ENCODE results near the gene MISP3. TPM values are rescaled to one million over a fixed set of nuclear protein-coding genes. Genes with fewer than 3 reads are reported as not detected.

The MISP3 gene
- total RNA-seq, 1 donor from 2014 or later, result 2.3 TPM

DNA sequence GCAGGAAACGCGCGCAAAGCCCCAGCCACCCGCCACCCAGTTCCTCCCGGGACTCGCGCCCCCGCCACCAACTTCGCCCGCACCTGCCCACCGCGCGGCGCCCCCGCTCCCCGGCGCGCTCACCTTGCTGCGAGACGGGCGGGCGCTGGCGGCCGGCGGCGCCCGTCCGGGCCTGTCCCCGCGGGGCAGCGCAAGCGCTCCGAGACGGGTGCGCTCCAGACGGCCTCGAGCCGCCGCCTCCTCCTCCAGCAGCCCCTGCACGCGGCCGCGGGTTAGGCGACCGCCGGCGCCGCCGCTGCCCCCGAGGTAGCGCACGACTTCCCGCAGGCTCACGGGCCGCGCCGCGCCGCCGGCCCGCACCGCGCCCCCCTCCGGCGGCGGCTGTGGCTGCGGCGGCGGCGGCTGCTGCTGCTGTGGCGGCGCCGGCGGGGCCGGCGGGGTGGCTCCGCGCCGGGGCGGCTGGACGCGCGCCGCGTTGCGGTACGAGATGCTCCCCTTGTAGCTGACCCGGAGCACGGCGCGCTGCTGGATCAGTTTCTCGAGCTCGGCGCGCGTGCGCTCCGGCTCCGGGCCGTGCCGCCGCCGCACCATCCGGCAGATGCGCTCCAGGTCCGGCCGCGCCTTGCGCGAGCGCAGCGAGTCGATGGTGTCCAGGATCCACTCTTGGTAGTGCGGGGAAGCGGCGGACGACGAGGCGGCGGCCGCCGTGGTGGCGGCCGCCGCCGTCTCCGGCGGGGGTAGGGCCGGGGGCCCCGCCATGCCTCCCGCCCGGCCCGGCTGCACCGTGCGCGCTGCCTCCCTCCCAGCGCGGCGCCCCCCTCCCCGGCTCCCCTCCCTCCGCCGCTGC, 17.3 kb downstream of the MISP3 start:
- H3K9me3 Mint-ChIP-seq, result peaks cover 7% of the 10 kb centered on the region
- peaks cover 35% of the 10 kb centered on the region for H3K36me3 Mint-ChIP-seq (ENCODE audit: low read depth)
- peak overlapping the region; percentile 87 for H3K27ac Mint-ChIP-seq
- H3K4me3 Mint-ChIP-seq, result peak overlapping the region; percentile 85
- intact Hi-C loops (cut with micrococcal nuclease), result loop anchor here (2.0 kb wide), 1 partner anchor 15 kb away; no protein-coding TSS in a partner anchor
- peak; percentile 20 for DNase-seq (ENCODE audit: low spot score)
- H3K4me1 Mint-ChIP-seq (ENCODE audit: low read depth), result peaks cover 16% of the 10 kb centered on the region
- no peaks in the 10 kb centered on the region for H3K27me3 Mint-ChIP-seq (ENCODE audit: insufficient read depth)

DNA sequence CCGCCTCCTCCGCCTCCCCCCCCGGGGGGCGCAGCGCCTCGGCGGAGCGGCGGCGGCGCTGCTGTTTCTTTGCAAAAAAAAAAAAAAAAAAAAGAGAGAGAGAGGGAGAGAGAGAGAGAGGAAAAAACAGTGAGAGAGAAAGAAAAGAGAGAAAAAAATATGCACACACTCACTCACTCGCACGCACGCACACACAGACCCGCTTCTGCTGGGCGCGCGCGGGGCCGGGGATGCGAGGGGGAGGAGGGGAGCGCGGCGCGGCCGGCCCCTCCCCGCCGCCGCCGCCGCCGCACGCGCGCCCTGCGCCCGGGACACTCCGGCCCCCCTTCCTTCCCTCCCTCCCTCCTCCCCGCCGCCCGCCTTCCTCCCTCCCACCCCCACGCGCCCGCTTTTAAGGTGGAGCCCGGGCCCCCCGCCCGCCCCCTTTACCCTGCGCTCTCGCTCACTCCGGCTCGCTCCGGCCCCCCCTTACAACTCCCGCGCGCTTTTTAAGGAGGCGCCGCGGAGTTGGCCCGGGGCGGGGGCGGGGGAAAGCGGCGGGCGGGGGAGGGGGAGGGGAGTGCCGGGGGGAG, 18.0 kb downstream of the MISP3 start, which contains the start of gene SAMD1:
TSS of gene SAMD1 (minus strand) at position 243 of the 572 bp plus-strand sequence.
- intact Hi-C loops (cut with micrococcal nuclease), result loop anchor here (1.0 to 2.0 kb wide), 4 partner anchors 9 to 47 kb away; partner anchors contain the start of gene PRKACA
- peak within 1 kb of the TSS; percentile 99 for H3K4me3 Mint-ChIP-seq
- peaks cover 16% of the 10 kb centered on the region for H3K4me1 Mint-ChIP-seq (ENCODE audit: low read depth)
- no peaks in the 10 kb centered on the region for H3K27me3 Mint-ChIP-seq (ENCODE audit: insufficient read depth)
- peaks cover 7% of the 10 kb centered on the region for H3K9me3 Mint-ChIP-seq
- H3K36me3 Mint-ChIP-seq (ENCODE audit: low read depth), result peaks cover 35% of the 10 kb centered on the region
- peak within 1 kb of the TSS; percentile 100 for H3K27ac Mint-ChIP-seq
- peak; percentile 62 for DNase-seq (ENCODE audit: low spot score)

DNA sequence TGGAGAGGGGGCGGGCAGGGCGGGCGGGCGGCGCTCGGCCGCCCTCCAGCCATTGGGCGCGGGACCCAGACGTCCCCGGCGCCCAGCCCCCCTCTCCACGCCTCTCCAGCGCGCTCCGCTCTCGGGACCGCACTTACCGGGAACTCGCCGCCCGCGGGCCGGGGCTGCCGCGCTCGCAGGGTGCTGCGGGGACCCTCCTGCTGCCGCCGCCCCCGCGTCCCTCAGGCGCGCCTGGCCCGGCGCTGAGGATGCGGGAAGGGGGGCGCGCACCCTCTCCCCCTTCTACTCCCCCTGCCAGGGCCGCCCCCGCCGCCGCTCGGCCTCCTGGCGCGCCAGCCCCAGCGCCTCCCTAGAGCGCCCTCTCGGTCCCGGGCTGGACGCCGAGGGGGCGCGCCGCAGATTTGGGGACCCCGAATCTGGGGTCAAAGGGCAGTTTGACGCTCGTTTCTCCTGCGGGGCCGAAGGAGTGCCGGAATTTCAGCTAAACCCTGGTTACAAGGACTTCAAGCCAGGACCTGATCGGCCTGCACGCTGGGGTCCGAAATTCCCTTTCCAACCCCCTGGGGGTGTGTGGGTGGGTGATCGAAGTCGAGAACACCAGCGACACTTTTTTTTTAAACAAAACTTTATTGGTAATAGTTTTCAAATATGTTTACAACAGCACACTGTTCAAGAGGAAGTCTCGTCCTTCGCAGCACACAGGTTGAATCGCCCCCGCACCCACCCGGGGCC, 18.7 kb downstream of the MISP3 start:
- DNase-seq (ENCODE audit: low spot score), result peak; percentile 74
- H3K4me3 Mint-ChIP-seq, result peak overlapping the region; percentile 99
- peak overlapping the region; percentile 100 for H3K27ac Mint-ChIP-seq
- H3K9me3 Mint-ChIP-seq, result peaks cover 7% of the 10 kb centered on the region
- H3K4me1 Mint-ChIP-seq (ENCODE audit: low read depth), result peaks cover 16% of the 10 kb centered on the region
- peaks cover 35% of the 10 kb centered on the region for H3K36me3 Mint-ChIP-seq (ENCODE audit: low read depth)
- intact Hi-C loops (cut with micrococcal nuclease), result loop anchor here (1.0 to 2.0 kb wide), 4 partner anchors 10 to 46 kb away; partner anchors contain the start of gene PRKACA
- H3K27me3 Mint-ChIP-seq (ENCODE audit: insufficient read depth), result no peaks in the 10 kb centered on the region

DNA sequence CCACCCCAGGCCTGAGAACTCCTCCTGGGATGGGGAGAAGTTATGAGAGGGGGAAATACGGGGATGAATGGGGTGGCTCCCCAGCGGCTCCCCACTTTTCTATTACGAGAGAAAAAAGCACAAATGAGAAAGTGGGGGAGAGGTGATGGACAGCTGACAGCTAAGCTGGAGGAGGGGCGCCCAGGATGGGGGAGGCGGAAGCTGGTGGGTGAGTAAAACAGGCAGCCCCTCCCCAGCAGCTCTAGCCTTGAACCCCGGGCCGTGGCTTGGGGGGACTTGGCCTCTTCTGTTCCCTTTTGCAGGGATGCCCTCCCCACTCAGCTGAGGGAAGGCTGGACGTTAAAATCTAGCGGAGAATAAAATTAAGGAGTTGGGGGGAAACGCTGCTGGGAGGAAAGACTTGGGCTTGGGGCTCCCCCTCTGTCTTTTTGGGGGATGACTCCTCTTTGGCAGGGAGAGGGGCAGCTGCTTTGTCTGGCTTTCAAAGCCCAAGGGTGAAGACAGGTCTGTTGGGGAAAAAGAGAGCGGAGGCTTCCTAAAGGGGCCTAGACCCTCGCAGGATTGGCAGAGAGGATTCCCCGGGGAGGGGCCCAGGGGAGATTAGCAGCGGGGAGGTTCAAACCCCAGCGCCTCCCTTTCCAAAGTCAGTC, 19.4 kb downstream of the MISP3 start:
- DNase-seq (ENCODE audit: low spot score), result no peak
- Mint-ChIP-seq H3K4me3 (peak overlapping the region; percentile 99), H3K27ac (peak overlapping the region; percentile 100), H3K4me1 (ENCODE audit: low read depth) (peaks cover 16% of the 10 kb centered on the region), H3K9me3 (peaks cover 7% of the 10 kb centered on the region), H3K36me3 (ENCODE audit: low read depth) (peaks cover 39% of the 10 kb centered on the region), H3K27me3 (ENCODE audit: insufficient read depth) (no peaks in the 10 kb centered on the region)
- intact Hi-C loops (cut with micrococcal nuclease), result loop anchor here (1.0 to 2.0 kb wide), 4 partner anchors 11 to 45 kb away; partner anchors contain the start of gene PRKACA

DNA sequence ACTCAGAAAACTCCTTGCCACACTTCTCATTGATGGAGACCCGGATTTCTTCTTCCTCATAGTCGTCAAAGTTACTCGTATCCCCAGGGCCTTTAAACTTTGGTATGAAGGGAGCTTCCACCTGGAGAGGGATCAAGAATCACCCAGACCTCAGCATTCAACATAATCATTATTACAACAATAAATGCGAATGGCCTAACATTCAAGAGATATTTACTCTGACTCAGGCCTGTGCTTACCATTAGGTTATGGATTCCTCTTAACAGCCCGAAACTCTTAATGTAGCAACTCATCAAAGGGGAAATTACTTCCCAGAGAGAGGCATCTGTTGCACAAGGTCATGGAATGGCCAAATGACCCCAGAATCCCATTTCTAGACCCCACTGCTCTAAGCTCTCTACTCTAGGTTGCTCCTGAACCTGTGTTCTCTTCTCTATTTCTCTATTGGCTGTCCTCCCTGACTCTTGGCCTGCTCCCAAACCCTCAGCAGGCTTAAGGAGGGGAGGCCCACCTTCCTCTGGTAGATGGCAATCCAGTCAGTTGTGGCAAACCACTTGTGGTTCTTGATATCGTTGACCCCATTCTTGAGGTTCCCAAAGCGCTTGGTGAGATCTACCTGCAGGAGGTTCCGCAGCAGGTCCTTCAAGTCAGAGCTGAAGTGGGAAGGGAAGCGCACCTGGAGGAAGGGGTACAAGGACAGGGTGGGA, 20.7 kb downstream of the MISP3 start:
- Mint-ChIP-seq H3K4me1 (ENCODE audit: low read depth) (peaks cover 16% of the 10 kb centered on the region), H3K27ac (peak overlapping the region; percentile 23), H3K27me3 (ENCODE audit: insufficient read depth) (no peaks in the 10 kb centered on the region), H3K36me3 (ENCODE audit: low read depth) (peaks cover 39% of the 10 kb centered on the region), H3K4me3 (peak overlapping the region; percentile 57), H3K9me3 (peaks cover 7% of the 10 kb centered on the region)
- DNase-seq (ENCODE audit: low spot score), result no peak
- intact Hi-C loops (cut with micrococcal nuclease), result no loop called here

DNA sequence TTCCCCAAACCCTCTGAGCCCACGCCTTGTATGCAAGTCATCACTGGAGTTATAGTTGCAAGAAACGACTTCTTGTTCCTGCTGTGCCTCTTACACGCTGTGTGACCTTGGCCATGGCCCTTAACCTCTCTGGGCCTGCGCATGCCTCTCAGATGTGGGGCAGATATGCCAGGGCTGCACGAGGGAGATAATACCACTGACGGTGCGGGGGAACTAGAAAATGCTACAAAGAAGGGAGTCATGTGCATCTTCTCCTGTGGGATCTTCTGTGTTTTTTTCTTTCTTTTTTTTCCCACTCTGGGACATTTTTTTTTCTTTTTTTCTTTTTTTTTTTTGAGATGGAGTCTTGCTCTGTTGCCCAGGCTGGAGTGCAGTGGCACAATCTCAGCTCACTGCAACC, 22.3 kb downstream of the MISP3 start:
- Mint-ChIP-seq H3K27me3 (ENCODE audit: insufficient read depth) (no peaks in the 10 kb centered on the region), H3K4me1 (ENCODE audit: low read depth) (peaks cover 11% of the 10 kb centered on the region), H3K27ac (no peak overlapping the region), H3K9me3 (peaks cover 7% of the 10 kb centered on the region), H3K4me3 (no peak overlapping the region), H3K36me3 (ENCODE audit: low read depth) (peaks cover 29% of the 10 kb centered on the region)
- DNase-seq (ENCODE audit: low spot score), result no peak
- intact Hi-C loops (cut with micrococcal nuclease), result no loop called here

DNA sequence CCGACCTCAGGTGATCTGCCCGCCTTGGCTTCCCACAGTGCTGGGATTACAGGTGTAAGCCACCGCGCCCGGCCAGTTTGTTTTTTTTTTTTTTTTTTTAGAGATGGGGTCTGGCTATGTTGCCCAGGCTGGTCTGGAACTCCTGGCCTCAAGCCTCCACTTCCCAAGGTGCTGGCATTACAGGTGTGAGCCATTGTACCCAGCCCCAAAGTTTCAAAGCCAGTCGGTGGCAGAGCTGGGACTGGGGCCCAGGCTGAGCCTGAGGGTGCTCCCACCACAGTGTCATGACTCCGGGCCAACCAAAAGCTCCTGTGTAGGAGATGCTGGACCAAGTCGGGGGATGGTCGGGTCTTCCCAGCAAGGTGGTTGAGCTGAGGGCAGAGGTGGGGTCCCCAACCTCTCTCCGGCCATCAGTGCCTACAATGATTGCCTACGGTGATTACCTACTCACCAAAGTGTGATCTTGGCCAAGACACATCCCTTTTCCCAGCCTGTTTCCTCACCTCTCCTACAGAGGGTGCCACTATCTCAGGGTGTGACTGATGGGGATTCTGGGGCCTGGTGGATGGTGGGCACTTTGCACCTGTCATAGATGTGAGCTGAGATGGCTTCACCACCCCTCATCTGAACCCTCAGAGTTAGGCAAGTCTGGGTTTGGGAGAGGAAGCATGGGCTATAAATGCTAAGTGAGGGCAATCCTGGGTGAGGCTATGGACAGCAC, 23.8 kb downstream of the MISP3 start:
- Mint-ChIP-seq H3K9me3 (peaks cover 7% of the 10 kb centered on the region), H3K27ac (no peak overlapping the region), H3K36me3 (ENCODE audit: low read depth) (peaks cover 32% of the 10 kb centered on the region), H3K4me3 (no peak overlapping the region), H3K27me3 (ENCODE audit: insufficient read depth) (no peaks in the 10 kb centered on the region), H3K4me1 (ENCODE audit: low read depth) (peaks cover 8% of the 10 kb centered on the region)
- DNase-seq (ENCODE audit: low spot score), result no peak
- intact Hi-C loops (cut with micrococcal nuclease), result no loop called here

DNA sequence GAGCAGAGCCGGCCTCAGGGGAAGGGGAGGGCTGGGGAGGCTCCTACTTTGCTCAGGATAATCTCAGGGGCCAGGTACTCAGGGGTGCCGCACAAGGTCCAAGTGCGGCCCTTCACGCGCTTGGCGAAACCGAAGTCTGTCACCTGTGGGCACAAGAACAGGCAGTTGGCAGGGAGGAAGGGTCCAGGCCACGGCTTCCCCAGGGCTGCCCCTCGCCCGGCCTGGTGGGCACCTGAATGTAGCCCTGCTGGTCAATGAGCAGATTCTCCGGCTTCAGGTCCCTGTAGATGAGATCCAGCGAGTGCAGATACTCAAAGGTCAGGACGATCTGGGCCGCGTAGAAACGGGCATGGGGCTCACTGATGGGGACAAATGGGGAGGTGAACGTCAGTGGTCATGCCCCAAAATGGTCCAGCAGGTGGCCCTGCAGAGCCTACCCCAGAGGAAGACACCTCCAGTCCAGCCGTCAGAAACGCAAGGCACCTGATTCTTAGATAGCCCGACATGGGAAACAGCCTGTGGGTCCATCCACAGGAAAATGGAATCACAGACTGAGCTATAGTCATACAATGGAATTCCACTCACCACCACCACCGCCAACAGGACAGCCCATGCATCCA, 25.1 kb downstream of the MISP3 start:
- no peak for DNase-seq (ENCODE audit: low spot score)
- Mint-ChIP-seq H3K36me3 (ENCODE audit: low read depth) (peaks cover 26% of the 10 kb centered on the region), H3K27me3 (ENCODE audit: insufficient read depth) (no peaks in the 10 kb centered on the region), H3K9me3 (peaks cover 7% of the 10 kb centered on the region), H3K4me3 (no peak overlapping the region), H3K27ac (no peak overlapping the region), H3K4me1 (ENCODE audit: low read depth) (no peaks in the 10 kb centered on the region)
- intact Hi-C loops (cut with micrococcal nuclease), result no loop called here

DNA sequence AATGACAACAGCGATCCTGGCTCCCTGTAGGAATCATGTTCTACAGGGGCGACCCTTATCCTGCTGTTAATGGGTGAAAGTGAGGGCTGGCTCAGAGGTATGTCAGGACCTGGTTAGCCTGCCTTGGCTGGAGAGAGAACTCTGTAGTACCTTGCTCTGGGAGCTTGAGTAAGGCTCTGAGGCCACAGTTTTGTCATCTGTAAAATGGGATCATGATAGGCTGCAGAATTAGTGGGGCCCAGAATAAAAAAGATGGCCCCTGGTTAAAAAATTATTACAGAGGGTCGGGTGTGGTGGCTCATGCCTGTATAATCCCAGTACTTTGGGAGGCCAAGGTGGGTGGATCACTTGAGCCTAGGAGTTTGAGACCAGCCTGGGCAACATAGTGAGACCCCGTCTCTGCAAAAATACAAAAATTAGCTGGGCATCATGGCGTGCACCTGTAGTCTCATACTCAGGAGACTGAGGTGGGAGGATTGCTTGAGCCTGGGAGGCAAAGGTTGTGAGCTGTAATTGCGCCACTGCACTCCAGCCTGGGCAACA, 28.5 kb downstream of the MISP3 start:
- Mint-ChIP-seq H3K4me3 (no peak overlapping the region), H3K36me3 (ENCODE audit: low read depth) (peaks cover 19% of the 10 kb centered on the region), H3K4me1 (ENCODE audit: low read depth) (no peaks in the 10 kb centered on the region), H3K27me3 (ENCODE audit: insufficient read depth) (no peaks in the 10 kb centered on the region), H3K9me3 (no peaks in the 10 kb centered on the region), H3K27ac (no peak overlapping the region)
- no peak for DNase-seq (ENCODE audit: low spot score)
- intact Hi-C loops (cut with micrococcal nuclease), result no loop called here

DNA sequence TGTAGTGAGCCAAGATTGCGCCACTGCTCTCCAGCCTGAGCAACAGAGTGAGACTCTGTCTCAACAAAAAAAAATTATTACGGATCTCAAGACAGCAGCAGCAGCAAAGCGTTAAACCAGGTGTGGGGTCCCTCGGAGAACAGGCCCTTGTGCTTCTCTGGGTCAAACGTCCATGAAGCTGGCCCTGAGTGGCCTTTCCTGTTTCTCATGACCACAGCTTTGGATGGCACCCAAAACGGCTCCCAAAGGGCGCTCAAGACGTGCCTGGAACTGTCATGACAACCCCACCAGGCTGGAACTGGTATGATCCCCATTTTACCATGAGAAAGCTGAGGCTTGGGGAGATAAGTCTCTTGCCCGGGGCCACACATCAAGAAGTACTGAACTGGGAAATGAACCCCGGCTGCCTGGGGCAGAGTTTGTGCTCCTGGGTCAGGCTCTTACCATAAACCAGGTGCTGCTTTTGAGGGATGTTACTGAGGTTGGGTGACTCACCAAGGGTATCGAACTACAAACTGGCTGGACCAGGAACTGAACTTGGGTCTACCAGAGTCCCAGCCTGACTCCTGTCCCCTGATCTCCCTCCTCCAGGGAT, 29.6 kb downstream of the MISP3 start:
- no peaks in the 10 kb centered on the region for H3K4me1 Mint-ChIP-seq (ENCODE audit: low read depth)
- intact Hi-C loops (cut with micrococcal nuclease), result no loop called here
- no peaks in the 10 kb centered on the region for H3K27me3 Mint-ChIP-seq (ENCODE audit: insufficient read depth)
- H3K27ac Mint-ChIP-seq, result no peak overlapping the region
- H3K9me3 Mint-ChIP-seq, result no peaks in the 10 kb centered on the region
- H3K4me3 Mint-ChIP-seq, result no peak overlapping the region
- no peak for DNase-seq (ENCODE audit: low spot score)
- peaks cover 13% of the 10 kb centered on the region for H3K36me3 Mint-ChIP-seq (ENCODE audit: low read depth)

DNA sequence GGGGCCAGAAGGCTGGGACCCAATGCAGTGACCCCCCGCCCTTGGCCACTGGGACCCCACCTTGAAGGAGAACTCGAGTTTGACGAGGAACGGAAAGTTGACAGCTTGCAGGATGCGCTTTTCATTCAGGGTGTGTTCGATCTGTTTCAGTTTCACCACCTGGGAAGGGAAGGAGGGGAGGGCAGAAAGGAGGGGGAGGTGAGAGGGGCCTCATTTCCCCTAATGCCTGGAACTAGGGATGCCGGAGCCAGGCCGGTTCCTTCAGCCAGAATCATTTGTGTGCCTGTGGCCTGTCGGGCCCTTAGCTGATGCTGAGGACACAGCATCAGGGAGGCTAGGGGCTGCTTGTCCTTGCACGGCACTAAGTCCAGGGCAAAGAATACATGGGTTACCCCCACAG, 30.2 kb downstream of the MISP3 start:
- Mint-ChIP-seq H3K4me1 (ENCODE audit: low read depth) (no peaks in the 10 kb centered on the region), H3K9me3 (no peaks in the 10 kb centered on the region), H3K36me3 (ENCODE audit: low read depth) (peaks cover 12% of the 10 kb centered on the region), H3K27me3 (ENCODE audit: insufficient read depth) (no peaks in the 10 kb centered on the region), H3K4me3 (no peak overlapping the region), H3K27ac (no peak overlapping the region)
- intact Hi-C loops (cut with micrococcal nuclease), result no loop called here
- DNase-seq (ENCODE audit: low spot score), result no peak
